Activated CD4-positive, CD25-positive, alpha-beta regulatory T cell treated with anti-CD3 and anti-CD28 coated beads, Interleukin-2, amount 50 U/mL, for 16 hours (primary cell): ENCODE data around the gene FRMD5.
"Not testable (repeated sequence)": the region's sequence is repeated elsewhere in the genome, so short reads cannot be mapped to it uniquely, and the experiment has no call there.

ENCODE experiments used
- DNase-seq: peaks from one replicate; pipeline ENCODE4 v3.0.0-alpha.2; 2020; ENCODE audit warnings: low read depth, low spot score

The FRMD5 gene

DNA sequence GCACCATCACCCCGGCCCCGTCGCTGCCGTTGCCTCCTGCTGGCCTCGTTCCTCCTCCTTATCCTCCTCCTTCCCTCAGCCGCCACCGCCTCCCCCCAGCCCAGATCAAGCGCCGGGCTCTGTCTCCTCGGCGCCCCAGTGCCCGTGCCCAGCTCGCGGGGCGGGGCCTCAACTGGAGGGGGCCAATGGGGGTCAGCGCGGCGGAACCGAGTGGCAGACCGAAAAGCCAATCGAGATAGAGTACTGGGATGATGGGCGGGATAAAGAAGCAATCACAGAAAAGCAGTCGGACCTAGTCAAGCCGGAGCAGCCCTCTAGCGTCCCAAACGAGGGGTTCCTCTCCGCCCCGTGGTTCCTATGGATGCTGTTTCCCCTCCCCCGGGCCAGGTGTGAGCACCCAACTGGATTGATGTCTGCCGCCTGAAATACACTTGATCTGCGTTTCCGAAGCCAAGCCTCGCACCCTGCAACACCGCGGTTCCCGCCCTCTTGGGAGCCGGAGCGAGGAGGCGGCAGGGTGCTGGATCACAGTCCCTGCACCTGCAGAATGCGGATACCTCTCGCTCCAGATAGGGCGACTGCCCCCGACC is at the start of gene FRMD5:
FRMD5 (minus strand) TSS at position 121 of the 590 bp plus-strand sequence.
- DNase-seq, result peak; percentile 64

GRCh38 chr15:44243829-44244228 is 48.8 kb upstream of the FRMD5 start:
- no peak for DNase-seq

- no peak for DNase-seq
Observed at GRCh38 chr15:44243141-44243540, 48.1 kb upstream of the FRMD5 start.

GRCh38 chr15:44231842-44232241 is 36.8 kb upstream of the FRMD5 start:
- DNase-seq, result no peak

GRCh38 chr15:44229301-44229700 is 34.2 kb upstream of the FRMD5 start:
- DNase-seq, result not testable (repeated sequence)

DNA sequence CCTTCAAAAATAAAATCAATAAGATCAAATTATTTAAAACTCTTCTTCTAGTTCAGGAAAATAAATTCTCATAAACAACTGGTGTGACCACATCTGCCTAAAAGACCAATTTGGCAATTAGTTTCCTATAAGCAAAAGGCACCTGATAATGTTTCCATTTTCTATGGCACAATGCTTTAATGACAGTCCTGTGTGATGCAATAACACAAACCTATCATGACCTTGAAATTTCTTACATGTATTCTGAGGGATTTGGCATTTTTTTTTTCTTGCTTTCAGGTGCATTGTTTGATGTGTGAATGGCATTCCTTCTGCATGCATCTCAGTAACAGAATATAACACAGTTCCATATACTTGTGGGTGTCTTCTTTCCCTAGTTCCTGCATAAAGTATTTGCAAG is 32.5 kb upstream of the FRMD5 start:
- DNase-seq, result no peak

DNA sequence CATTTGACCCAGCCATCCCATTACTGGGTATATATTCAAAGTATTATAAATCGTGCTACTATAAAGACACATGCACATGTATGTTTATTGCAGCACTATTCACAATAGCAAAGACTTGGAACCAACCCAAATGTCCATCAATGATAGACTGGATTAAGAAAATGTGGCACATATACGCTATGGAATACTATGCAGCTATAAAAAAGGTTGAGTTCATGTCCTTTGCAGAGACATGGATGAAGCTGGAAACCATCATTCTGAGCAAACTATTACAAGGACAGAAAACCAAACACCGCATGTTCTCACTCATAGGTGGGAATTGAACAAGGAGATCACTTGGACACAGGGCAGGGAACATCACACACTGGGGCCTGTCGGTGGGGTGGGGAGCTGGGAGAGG is 31.9 kb upstream of the FRMD5 start:
- DNase-seq, result not testable (repeated sequence)

DNA sequence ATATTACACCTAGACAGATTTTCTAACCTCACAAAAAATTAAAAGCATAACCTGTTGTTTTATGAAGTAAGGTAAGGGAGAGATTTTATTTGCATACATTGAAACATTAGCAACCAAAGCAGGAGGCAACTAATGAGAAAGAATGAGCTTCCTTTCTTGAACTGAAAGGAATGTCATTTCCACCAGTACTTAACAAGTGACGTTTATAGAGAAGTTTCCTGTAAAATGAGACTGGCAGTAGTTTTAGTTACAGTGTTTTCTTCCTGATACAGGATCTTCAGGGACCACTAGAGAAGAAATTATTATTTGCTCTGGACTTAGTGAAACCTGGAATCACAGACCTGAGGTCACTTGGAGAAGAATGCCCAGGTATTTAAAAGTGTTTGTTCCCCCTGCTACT is 27.4 kb upstream of the FRMD5 start:
- no peak for DNase-seq

- no peak for DNase-seq
Observed at GRCh38 chr15:44219073-44219472, 24.0 kb upstream of the FRMD5 start.

DNA sequence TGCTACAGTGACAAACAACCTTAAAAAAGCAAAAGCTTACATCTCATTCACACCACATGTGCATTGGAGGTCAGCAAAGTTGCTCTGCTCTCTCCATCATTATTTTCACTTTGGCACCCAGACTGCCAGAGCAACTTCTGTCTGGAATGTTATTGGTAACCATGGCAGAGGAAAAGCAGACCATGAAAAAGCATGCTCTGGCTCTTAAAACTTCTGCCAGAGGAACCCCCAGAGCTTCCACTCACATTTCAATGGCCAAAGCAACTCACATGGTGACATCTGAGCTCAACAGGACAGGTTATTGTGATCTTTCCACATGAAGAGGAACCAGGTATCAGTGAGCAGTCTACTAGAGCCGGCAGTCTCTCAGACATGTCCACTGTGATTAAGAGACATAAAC is 21.9 kb upstream of the FRMD5 start:
- DNase-seq, result no peak

GRCh38 chr15:44215594-44215993 is 20.5 kb upstream of the FRMD5 start:
- no peak for DNase-seq

GRCh38 chr15:44208956-44209355 is 13.9 kb upstream of the FRMD5 start:
- no peak for DNase-seq

DNA sequence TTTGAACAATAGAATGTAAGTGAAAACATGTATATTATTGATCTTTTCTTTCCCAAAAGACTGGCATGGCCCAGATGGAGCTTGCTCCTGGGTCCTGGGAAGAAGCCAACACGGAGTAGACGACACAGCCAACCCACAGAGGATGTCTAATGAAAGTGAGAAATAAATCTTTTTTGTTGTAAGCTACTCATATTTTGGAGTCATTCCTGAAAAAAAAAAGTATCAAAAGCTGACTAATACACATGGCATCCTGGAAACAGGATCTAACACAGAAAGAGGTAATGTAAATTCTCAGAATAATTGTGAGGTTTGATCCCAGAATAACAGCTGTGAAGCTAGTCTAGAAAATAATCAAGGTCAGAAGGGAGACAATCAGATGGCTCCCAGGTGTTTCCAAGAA is 12.6 kb upstream of the FRMD5 start:
- DNase-seq, result no peak

DNA sequence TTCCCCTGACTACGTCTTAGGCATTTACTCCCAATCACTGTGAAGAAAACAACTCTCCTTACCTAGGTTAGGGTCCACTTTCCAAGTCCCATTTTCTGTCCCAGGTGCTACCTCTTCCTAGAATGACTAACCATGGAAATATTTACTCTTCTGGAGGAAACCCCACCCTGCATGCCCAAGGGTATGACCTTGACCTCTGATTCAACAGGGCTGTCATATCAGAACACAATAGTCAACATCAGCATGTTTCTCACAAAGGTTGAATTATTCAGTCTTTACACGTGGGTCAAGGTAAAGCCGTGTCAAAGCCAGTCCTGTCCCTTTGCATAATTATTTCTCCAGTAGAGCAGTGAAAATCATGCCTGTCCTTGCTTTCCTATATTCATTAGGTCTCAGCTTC is 4.3 kb upstream of the FRMD5 start:
- no peak for DNase-seq

DNA sequence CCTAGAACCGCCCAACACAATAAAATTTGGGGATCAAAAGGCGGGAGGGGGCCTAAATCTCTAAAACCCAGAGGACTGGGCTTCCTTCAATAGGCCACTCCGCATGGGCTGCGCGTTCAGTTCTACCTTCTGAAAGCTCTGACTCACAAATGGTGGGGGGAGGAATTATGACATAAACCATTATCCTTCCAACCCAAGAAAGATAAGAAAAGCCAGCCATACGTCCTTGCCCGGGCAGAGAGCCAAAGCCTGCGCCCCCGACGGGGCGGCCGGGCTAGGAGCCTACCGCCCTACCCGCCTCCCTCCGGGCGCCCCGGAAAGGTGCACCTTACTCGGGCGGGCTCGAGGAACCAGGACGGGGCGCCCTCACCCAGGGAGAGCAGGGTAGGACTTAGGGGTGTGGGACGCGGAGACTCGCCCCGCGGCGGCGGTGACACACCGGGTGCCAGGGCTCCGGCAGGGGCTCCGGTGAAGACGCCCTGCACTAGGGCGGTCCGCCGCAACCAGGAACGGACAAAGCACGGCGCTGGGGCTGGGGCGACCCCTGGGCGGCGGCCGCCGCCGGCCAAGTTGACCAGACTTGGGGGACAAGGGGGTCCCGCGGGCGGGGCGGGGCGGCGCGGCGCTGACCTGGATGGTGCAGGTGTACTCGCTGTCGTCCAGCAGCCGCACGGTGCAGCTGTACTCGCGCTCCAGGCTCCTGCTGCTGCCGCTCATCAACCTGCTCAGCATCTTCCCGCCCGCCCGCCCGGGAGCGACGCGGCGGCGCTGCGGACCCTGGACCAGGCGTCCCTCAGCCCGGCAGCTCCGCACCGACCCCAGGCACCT is 534 bp downstream of the FRMD5 start:
- DNase-seq, result no peak

- DNase-seq, result no peak
Observed at GRCh38 chr15:44193651-44194322, 1.3 kb downstream of the FRMD5 start.

DNA sequence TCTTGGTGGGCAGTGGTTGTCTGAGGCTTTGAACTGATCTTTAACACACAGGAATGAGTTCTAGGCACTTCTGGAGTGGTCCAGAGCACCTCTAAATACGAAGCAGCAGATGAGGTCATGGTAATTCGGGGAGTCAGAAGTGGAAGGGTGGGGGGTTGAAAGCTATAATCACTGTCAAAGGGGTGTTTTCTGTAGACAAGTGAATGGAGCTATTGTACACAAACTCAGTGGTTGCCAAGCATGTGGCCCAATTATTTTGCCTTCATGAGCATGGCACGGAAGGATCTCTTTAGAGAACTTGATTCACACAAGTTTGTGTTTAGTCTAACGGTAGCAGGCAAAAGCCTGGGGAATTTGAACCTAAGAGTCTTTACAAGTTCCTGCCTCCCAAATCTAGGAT is 6.3 kb downstream of the FRMD5 start:
- DNase-seq, result no peak

DNA sequence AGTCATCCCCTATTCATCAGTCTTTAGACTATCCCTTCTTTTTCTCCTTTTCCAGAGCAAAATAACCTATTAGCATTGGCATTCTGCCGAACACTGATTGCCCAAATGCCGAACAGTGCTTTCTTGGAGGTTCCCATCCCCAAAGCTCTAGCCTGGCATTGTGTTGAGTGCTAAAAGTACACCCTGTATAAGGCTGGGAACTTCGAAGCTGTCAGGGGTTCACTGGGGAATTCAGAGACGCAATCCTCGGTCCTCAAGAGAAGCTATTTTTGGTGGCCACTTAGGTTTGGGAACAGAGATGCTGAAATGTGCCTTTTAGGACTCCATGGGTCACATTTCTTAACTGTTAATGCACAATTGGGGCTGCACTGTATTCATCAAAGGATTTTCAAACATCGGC is 8.4 kb downstream of the FRMD5 start:
- no peak for DNase-seq

GRCh38 chr15:44183363-44183762 is 11.7 kb downstream of the FRMD5 start:
- no peak for DNase-seq

DNA sequence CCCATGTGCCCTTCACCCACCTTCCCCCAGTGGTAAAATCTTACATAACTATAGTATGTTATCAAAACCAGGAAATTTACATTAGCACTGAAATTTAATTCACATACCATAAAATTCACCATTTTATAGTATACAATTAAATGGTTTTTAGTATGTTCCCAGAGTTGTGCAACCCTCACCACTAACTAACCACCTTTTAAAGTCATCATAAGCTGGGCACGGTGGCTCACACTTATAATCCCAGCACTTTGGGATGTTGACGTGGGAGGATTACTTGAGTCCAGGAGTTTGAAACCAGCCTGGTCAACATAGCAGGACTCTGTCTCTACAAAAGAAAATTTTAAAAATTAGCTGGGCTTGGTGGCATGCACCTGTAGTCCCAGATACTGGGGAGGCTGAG is 13.7 kb downstream of the FRMD5 start:
- no peak for DNase-seq

DNA sequence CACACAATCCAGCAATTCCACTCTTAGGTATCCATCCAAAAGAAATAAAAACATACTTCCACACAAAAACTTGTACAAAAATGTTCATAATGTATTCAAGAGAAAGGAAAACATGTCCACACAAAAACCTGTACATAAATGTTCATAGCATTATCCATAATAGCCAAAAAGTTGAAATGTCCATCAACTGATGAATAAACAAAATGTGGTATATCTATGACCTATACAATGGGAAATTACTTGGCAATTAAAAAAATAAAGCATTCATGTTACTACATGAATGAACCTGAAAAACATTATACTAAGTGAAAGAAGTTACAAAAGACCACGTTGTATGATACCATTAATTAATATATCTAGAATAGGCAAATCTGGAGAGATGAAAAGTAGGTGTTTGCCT is 17.9 kb downstream of the FRMD5 start:
- no peak for DNase-seq

DNA sequence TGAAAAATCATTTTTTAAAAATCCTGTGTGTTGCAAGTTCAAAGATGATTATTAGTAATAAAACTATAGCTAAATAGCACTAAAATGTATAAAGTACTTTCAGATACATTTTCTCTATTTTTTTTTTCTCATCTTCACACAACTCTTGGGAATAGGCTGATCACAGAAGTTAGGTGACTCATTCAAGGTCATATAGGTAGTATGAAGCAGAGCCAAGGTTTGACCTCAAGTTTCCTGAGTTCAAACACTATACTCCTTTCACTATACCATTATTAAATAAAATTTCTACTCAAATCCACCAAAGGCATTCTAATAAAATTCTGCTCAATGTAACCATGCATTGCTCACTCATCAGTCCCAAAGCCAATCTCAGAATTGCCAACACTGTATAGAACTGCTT is 21.3 kb downstream of the FRMD5 start:
- no peak for DNase-seq

DNA sequence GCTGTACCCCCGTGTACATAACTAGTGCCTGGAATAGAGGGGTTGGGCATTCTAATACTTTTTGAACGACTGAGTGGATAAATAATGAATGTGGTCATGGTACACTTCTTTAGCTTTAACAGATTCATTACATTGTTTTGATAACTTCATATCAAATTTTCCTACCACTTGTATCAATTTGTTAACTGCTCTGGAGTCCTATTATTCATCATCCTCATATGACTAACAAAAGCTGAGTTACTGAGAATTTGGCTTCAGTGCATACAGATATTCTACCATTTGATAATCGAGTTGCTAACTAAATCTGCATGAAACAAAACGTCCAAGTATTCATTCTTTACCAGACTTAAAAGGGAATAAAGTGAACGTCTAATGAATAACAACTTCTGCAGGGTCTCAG is 31.7 kb downstream of the FRMD5 start:
- no peak for DNase-seq
